HCT116 (cell line): Measurements from ENCODE around the gene RIC8B. TPM values are rescaled to one million over a fixed set of nuclear protein-coding genes. Genes with fewer than 3 reads are reported as not detected.
A peak's percentile ranks its signal among the peaks of the same experiment; 100 is the strongest.
"Not testable (repeated sequence)": the region's sequence is repeated elsewhere in the genome, so short reads cannot be mapped to it uniquely, and the experiment has no call there.

Source experiments
- ATAC-seq: fragments of 200-7000 bp; cut with Tn5 transposase; 2 replicates; pipeline ENCODE4 v1.9.1; 2020; ENCODE audit warnings: mild to moderate bottlenecking, moderate library complexity
- BruUV-seq: library from RNA; stranded (reverse); fragments of 400-500 nt; replicated peaks from 2 replicates; lab custom pipeline; 2021; lab: Mats Ljungman, UMichigan
- CTCF ChIA-PET: fragments of 300-600 bp; sonication (Branson Sonifier 250); formaldehyde crosslinking; loops from one replicate; lab custom pipeline; 2021; ENCODE audit warnings: antibody characterized with exemption; lab: Charles Lee
- POLR2A ChIA-PET: fragments of 300-600, 350-600 bp; sonication (Branson Sonifier 250); formaldehyde crosslinking; loops from one replicate; lab custom pipeline; 2021; ENCODE audit warnings: antibody characterized with exemption; lab: Charles Lee
- RAD21 ChIA-PET, 2 experiments: fragments of 300-600 bp; sonication (Branson Sonifier 250); formaldehyde crosslinking; loops; one replicate each; lab custom pipeline; 2023; ENCODE audit warnings: low total read pairs in 2 of 2; ENCODE audit not compliant: uncharacterized antibody in 2 of 2, unreplicated experiment in 2 of 2, low non-redundant PET in 1 of 2; lab: Charles Lee
- DNase-seq: peaks from one replicate; pipeline ENCODE4 v3.0.0-alpha.2; 2010; ENCODE audit warnings: low read depth, low spot score
- H2AFZ ChIP-seq: fragments of 200-600 bp; shearing (Covaris generic), sonication (generic); 2 replicates; pipeline ENCODE4 v1.6.1; 2017; ENCODE audit warnings: low read depth, mixed run types, mixed read lengths, antibody characterized with exemption, low read length; ENCODE audit not compliant: poor library complexity, severe bottlenecking
- H3K27ac ChIP-seq: 2 replicates; pipeline ENCODE4 v1.5.1; 2012; ENCODE audit warnings: low read depth, low read length
- H3K27me3 ChIP-seq: fragments of 200-600 bp; sonication (generic); 2 replicates; pipeline ENCODE4 v1.6.1; 2016; ENCODE audit warnings: mixed run types, low read length, mixed read lengths; ENCODE audit not compliant: insufficient read depth
- H3K36me3 ChIP-seq, 2 experiments: fragments of 200-500 bp in 1 of 2; fragments of 200-600 bp in 1 of 2; sonication (Bioruptor generic) in 1 of 2; sonication (generic) in 1 of 2; 2 replicates each; pipeline versions ENCODE4 v1.5.1 to v1.6.1; 2014 to 2016; ENCODE audit warnings: low read length in 2 of 2, inconsistent platforms in 1 of 2, mixed read lengths in 1 of 2, mixed run types in 1 of 2; ENCODE audit not compliant: insufficient read depth in 2 of 2, control insufficient read depth in 1 of 2
- H3K4me1 ChIP-seq, 2 experiments: fragments of 200-600 bp in 1 of 2; sonication (generic) in 1 of 2; 2 replicates each; pipeline versions ENCODE4 v1.5.1 to v1.6.1; 2012 to 2017; ENCODE audit warnings: low read length in 2 of 2, inconsistent platforms in 1 of 2, mild to moderate bottlenecking in 1 of 2, mixed read lengths in 1 of 2, mixed run types in 1 of 2, moderate library complexity in 1 of 2; ENCODE audit not compliant: insufficient read depth in 2 of 2, control insufficient read depth in 1 of 2
- H3K4me2 ChIP-seq: fragments of 200-600 bp; sonication (generic); 2 replicates; pipeline ENCODE4 v1.6.1; 2017; ENCODE audit warnings: mixed run types, low read length, mixed read lengths
- H3K4me3 ChIP-seq, 2 experiments: fragments of 200-600 bp in 1 of 2; sonication (generic) in 1 of 2; replicated peaks in 1 of 2; 2 replicates each; pipeline ENCODE4 v1.5.1; 2011 to 2016; ENCODE audit warnings: low read length in 2 of 2, control low read depth in 1 of 2, low read depth in 1 of 2, mild to moderate bottlenecking in 1 of 2, mixed read lengths in 1 of 2, mixed run types in 1 of 2
- H3K79me2 ChIP-seq: fragments of 200-600 bp; sonication (generic); 2 replicates; pipeline ENCODE4 v1.6.1; 2017; ENCODE audit warnings: mild to moderate bottlenecking, mixed run types, low read length, moderate library complexity, mixed read lengths; ENCODE audit not compliant: insufficient read depth
- H3K9ac ChIP-seq: fragments of 200-600 bp; sonication (generic); 2 replicates; pipeline ENCODE4 v1.6.1; 2016; ENCODE audit warnings: low read length, mixed read lengths
- H3K9me2 ChIP-seq: fragments of 200-600 bp; sonication (generic), shearing (Covaris generic); 2 replicates; pipeline ENCODE4 v1.6.1; 2017; ENCODE audit warnings: mixed run types, mild to moderate bottlenecking, moderate library complexity; ENCODE audit not compliant: insufficient read depth
- H3K9me3 ChIP-seq, 2 experiments: fragments of 200-500 bp in 1 of 2; fragments of 200-600 bp in 1 of 2; sonication (Bioruptor generic) in 1 of 2; sonication (generic) in 1 of 2; 2 replicates each; pipeline ENCODE4 v1.6.1; 2014 to 2017; ENCODE audit warnings: low read length in 2 of 2, mixed read lengths in 2 of 2, inconsistent platforms in 1 of 2, low read depth in 1 of 2, mild to moderate bottlenecking in 1 of 2, mixed run types in 1 of 2, moderate library complexity in 1 of 2; ENCODE audit not compliant: control insufficient read depth in 1 of 2, insufficient read depth in 1 of 2
- H4K20me1 ChIP-seq: fragments of 200-600 bp; sonication (generic), shearing (Covaris generic); 2 replicates; pipeline ENCODE4 v1.6.1; 2017; ENCODE audit warnings: mixed run types, mild to moderate bottlenecking, moderate library complexity; ENCODE audit not compliant: insufficient read depth
- CBX3 ChIP-seq: IDR thresholded peaks from 2 replicates; pipeline ENCODE4 v1.6.1; 2012; ENCODE audit warnings: low read depth
- CTCF ChIP-seq, 3 experiments: fragments of 200-600 bp in 1 of 3; sonication (generic) in 1 of 3; IDR thresholded peaks in 2 of 3; conservative IDR thresholded peaks in 1 of 3; 2 replicates each; pipeline ENCODE4 v1.5.1; 2012 to 2017; ENCODE audit warnings: low read depth in 2 of 3, low read length in 2 of 3, antibody characterized with exemption in 1 of 3, borderline replicate concordance in 1 of 3, control low read depth in 1 of 3, mild to moderate bottlenecking in 1 of 3, mixed read lengths in 1 of 3, mixed run types in 1 of 3, moderate library complexity in 1 of 3; ENCODE audit not compliant: insufficient read depth in 1 of 3
- POLR2A ChIP-seq: IDR thresholded peaks from 2 replicates; pipeline ENCODE4 v1.7.0; 2011; ENCODE audit warnings: borderline replicate concordance; ENCODE audit not compliant: insufficient read depth, insufficient read length; ENCODE audit errors: extremely low read depth
- POLR2AphosphoS5 ChIP-seq: IDR thresholded peaks from 2 replicates; pipeline ENCODE4 v1.6.1; 2011; ENCODE audit warnings: mild to moderate bottlenecking, low read depth, low read length, moderate library complexity
- RAD21 ChIP-seq: IDR thresholded peaks from 2 replicates; pipeline ENCODE4 v1.6.1; 2012; ENCODE audit warnings: low read depth, mild to moderate bottlenecking
- SIN3A ChIP-seq: IDR thresholded peaks from 2 replicates; pipeline ENCODE4 v1.6.1; 2012; ENCODE audit warnings: low read depth
- TCF7L2 ChIP-seq: IDR thresholded peaks from 2 replicates; pipeline ENCODE4 v1.7.0; 2011; ENCODE audit warnings: borderline replicate concordance, inconsistent platforms; ENCODE audit not compliant: insufficient read depth, insufficient read length; ENCODE audit errors: extremely low read depth
- intact Hi-C: fragments of 100-400 bp; cut with micrococcal nuclease; formaldehyde crosslinking; loops from 2 replicates; pipeline ENCODE4 v1.10.0; 2022
- total RNA-seq: library from RNA; stranded (reverse); gene quantifications from one replicate; pipeline ENCODE4 v1.2.1, GENCODE V29; 2021; ENCODE audit not compliant: unreplicated experiment

Gene RIC8B
- total RNA-seq, 1 experiment from 2014 or later, result 16.7 TPM

- peak; percentile 66 for ATAC-seq
Observed at GRCh38 chr12:106919910-106920544, 145.5 kb downstream of the RIC8B start.

GRCh38 chr12:106921976-106922375, 147.5 kb downstream of the RIC8B start:
- intact Hi-C loops, result loop anchor here (2.0 to 10.0 kb wide), 3 partner anchors 237 to 1497 kb away; no protein-coding TSS in a partner anchor
- H4K20me1 ChIP-seq, CTCF ChIA-PET, H3K9me3 ChIP-seq, H3K27me3 ChIP-seq, H3K27ac ChIP-seq, ATAC-seq, H3K36me3 ChIP-seq, H3K4me1 ChIP-seq, POLR2A ChIA-PET, H3K9ac ChIP-seq, H2AFZ ChIP-seq, H3K79me2 ChIP-seq, DNase-seq, BruUV-seq, H3K9me2 ChIP-seq, H3K4me3 ChIP-seq, H3K4me2 ChIP-seq, RAD21 ChIA-PET: not testable (repeated sequence)

More at GRCh38 chr12:106919910-106920544, 145.5 kb downstream of the RIC8B start:
- Histone ChIP-seq H2AFZ (peak overlapping the region; percentile 74), H3K4me3 (no peak overlapping the region), H3K9ac (no peak overlapping the region)
- DNase-seq, result peak; percentile 34
- RAD21 ChIA-PET, result interaction anchor here in 1 of 2 experiments (0.7 kb wide), 1 partner anchor 1336 kb away, joined by 5 read pairs; no protein-coding TSS in a partner anchor
- no peak for TF ChIP-seq SIN3A
- TF ChIP-seq POLR2A, result no peak
- TF ChIP-seq CBX3, result no peak
- TF ChIP-seq TCF7L2, result no peak
- TF ChIP-seq RAD21, result peak; percentile 83
- TF ChIP-seq CTCF (IDR thresholded peaks at IDR 0.05 in 2 of 3, conservative IDR thresholded peaks at IDR 0.05 in 1 of 3; ENCODE audit: borderline replicate concordance in 1 of 3, insufficient read depth in 1 of 3, low read depth in 2 of 3, low read length in 2 of 3), result peak; percentile 65 to 85 (median 70); a peak in 5 of 6 replicates
- no peak for TF ChIP-seq POLR2AphosphoS5
- TF ChIP-seq, all 23 proteins: peak for 2
- H3K9me3 ChIP-seq, result no peaks in the 10 kb centered on the region
- H3K4me1 ChIP-seq, result no peaks in the 10 kb centered on the region
- intact Hi-C loops, result loop anchor here (1.0 to 10.0 kb wide), 4 partner anchors 235 to 1495 kb away; no protein-coding TSS in a partner anchor
- no peaks in the 10 kb centered on the region for H3K36me3 ChIP-seq
- H4K20me1 ChIP-seq, result no peaks in the 10 kb centered on the region
- no peaks in the 10 kb centered on the region for H3K27me3 ChIP-seq
- H3K4me2 ChIP-seq, result 0 out of 2 replicates have a peak overlapping the region, but pooled peaks have one; percentile 5
- no TSS peak for BruUV-seq
- POLR2A ChIA-PET, result no interaction called here
- H3K27ac ChIP-seq, result no peak overlapping the region
- CTCF ChIA-PET, result interaction anchor here (0.6 to 2.2 kb wide), 8 partner anchors 14 to 683 kb away, joined by 3 to 34 read pairs (median 4); partner anchors contain the start of genes POLR3B and TMEM263
- H3K9me2 ChIP-seq, result no peaks in the 10 kb centered on the region
- H3K79me2 ChIP-seq, result no peaks in the 10 kb centered on the region

GRCh38 chr12:106923594-106923993, 149.1 kb downstream of the RIC8B start:
- POLR2A ChIA-PET, H2AFZ ChIP-seq, H3K4me2 ChIP-seq, DNase-seq, H3K27me3 ChIP-seq, BruUV-seq, H3K36me3 ChIP-seq, H3K79me2 ChIP-seq, H3K4me3 ChIP-seq, ATAC-seq, H3K4me1 ChIP-seq, H3K9me3 ChIP-seq, H3K27ac ChIP-seq, H3K9me2 ChIP-seq, H4K20me1 ChIP-seq, CTCF ChIA-PET, H3K9ac ChIP-seq, RAD21 ChIA-PET: not testable (repeated sequence)
- intact Hi-C loops, result loop anchor here (5.0 to 10.0 kb wide), 2 partner anchors 696 to 1499 kb away; no protein-coding TSS in a partner anchor
